GM12865 (cell line): Measurements from ENCODE around the gene PHF21A.
"Not testable (repeated sequence)": the region's sequence is repeated elsewhere in the genome, so short reads cannot be mapped to it uniquely, and the experiment has no call there.

Source experiments
- DNase-seq: peaks from one replicate; pipeline ENCODE4 v3.0.0; 2010; ENCODE audit warnings: low read depth
- H3K4me3 ChIP-seq: 2 replicates; pipeline ENCODE4 v1.5.1; 2011; ENCODE audit warnings: mild to moderate bottlenecking, low read depth, low read length, control low read depth
- TF ChIP-seq, protein P1 (sequence below): IDR thresholded peaks from 2 replicates; pipeline ENCODE4 v1.5.1; 2011; ENCODE audit warnings: low read length, control low read depth, low read depth, inconsistent platforms; ENCODE audit not compliant: insufficient read depth; ENCODE audit errors: missing control alignments

PHF21A gene

DNA sequence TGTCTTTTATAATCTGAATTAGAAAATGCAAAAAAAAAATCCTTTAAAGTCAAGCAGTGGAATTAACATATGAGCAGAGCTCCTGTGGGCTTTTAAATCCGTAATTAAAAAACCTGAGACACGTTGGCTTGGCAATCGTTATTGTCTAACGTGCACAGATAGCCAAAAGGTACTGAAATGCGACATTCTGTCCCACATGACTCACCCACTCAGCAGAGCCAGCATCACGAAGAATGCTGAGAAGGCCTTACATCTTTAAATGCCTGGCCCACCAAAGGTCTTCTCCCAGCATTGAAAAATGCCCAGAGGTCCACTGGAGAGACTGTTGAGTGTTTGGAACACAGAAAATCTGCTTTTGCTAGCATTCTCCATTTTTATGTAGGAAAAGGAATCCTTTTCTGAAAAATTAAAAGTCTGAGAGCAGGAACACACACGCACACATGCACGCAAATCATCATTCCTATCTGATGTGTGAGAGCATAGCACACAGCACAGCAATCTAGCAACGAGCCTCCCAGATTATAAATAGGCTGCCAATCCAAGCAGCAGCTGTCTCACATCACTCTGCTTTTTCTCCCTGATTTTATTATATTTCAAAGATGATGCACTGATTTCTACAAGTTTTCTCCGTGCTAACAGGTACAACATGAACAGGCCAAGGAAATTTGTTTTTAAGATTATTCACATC, 94.5 kb downstream of the PHF21A start:
- H3K4me3 ChIP-seq = no peak overlapping the region
- TF ChIP-seq, protein P1, sequence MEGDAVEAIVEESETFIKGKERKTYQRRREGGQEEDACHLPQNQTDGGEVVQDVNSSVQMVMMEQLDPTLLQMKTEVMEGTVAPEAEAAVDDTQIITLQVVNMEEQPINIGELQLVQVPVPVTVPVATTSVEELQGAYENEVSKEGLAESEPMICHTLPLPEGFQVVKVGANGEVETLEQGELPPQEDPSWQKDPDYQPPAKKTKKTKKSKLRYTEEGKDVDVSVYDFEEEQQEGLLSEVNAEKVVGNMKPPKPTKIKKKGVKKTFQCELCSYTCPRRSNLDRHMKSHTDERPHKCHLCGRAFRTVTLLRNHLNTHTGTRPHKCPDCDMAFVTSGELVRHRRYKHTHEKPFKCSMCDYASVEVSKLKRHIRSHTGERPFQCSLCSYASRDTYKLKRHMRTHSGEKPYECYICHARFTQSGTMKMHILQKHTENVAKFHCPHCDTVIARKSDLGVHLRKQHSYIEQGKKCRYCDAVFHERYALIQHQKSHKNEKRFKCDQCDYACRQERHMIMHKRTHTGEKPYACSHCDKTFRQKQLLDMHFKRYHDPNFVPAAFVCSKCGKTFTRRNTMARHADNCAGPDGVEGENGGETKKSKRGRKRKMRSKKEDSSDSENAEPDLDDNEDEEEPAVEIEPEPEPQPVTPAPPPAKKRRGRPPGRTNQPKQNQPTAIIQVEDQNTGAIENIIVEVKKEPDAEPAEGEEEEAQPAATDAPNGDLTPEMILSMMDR = no peak
- no peak for DNase-seq

- no peak overlapping the region for H3K4me3 ChIP-seq
- TF ChIP-seq, protein P1 = no peak
- no peak for DNase-seq
These were observed 101.1 kb downstream of the PHF21A start for GRCh38 chr11:46020084-46020599.

DNA sequence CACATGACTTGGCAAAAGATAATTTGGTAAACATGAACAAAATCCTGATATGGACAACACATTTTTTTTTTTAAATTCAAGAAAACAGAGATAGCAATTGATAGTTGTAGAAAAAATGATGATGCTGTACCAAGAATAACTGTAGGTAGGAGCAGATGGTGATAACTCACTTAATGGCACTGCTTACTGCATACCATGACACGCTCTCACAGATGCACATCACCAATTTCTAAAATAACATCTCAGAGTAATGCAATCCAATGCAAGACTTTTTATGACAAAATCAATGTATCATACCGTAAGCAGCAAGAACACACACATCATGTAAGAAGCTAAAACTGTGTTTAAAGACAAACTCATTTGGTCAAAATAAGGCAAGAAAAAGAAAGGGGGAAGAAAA, 102.6 kb downstream of the PHF21A start:
- TF ChIP-seq, protein P1 = no peak
- no peak overlapping the region for H3K4me3 ChIP-seq
- no peak for DNase-seq

- no peak overlapping the region for H3K4me3 ChIP-seq
- TF ChIP-seq, protein P1 = no peak
- no peak for DNase-seq
These were observed 103.9 kb downstream of the PHF21A start for GRCh38 chr11:46017341-46017740.

- TF ChIP-seq, protein P1 = no peak
- DNase-seq = no peak
These were observed 105.3 kb downstream of the PHF21A start for GRCh38 chr11:46015941-46016340.

GRCh38 chr11:46014168-46014567, 107.1 kb downstream of the PHF21A start:
- not testable (repeated sequence) for H3K4me3 ChIP-seq, DNase-seq

More at GRCh38 chr11:46015941-46016340, 105.3 kb downstream of the PHF21A start:
- no peak overlapping the region for H3K4me3 ChIP-seq

DNA sequence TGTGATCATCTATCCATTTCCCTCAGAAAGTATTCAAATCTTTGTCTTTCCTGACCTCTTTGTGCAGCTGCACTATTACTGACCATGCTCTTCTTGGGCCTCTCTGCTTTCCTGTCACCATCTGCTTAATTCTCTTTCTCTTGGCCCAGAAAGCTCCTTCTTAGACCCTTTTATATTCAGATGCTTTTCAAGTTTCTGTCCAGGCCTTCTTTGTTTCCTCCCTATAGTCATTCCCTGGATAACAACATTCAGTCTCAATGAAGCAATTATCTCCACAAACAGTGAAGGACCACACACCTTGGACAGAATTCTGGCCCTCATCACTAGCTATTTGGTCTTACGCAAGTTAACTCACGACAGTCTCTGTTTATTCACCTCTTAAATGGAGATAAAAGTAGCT, 109.1 kb downstream of the PHF21A start:
- TF ChIP-seq, protein P1 = no peak
- no peak overlapping the region for H3K4me3 ChIP-seq
- no peak for DNase-seq
